M059J (cell line): Measurements from ENCODE around the gene PROZ. TPM values are rescaled to one million over a fixed set of nuclear protein-coding genes. Genes with fewer than 3 reads are reported as not detected.

ENCODE experiments used
- DNase-seq: peaks from one replicate; pipeline ENCODE4 v3.0.0-alpha.2; 2012; ENCODE audit warnings: low read depth
- total RNA-seq: library from RNA; depleted of rRNA; stranded (reverse); fragments of >200 nt; shearing (Covaris generic); gene quantifications from 2 replicates; pipeline ENCODE4 v1.2.3, GENCODE V29; 2014

Gene PROZ
- total RNA-seq, 1 experiment from 2014 or later = not detected

GRCh38 chr13:113119822-113120189 lies 38.6 kb upstream of the PROZ start:
- DNase-seq = no peak

- DNase-seq = no peak
These were observed 37.9 kb upstream of the PROZ start for GRCh38 chr13:113120300-113121182.

GRCh38 chr13:113121183-113121927 lies 37.1 kb upstream of the PROZ start:
- no peak for DNase-seq

DNA sequence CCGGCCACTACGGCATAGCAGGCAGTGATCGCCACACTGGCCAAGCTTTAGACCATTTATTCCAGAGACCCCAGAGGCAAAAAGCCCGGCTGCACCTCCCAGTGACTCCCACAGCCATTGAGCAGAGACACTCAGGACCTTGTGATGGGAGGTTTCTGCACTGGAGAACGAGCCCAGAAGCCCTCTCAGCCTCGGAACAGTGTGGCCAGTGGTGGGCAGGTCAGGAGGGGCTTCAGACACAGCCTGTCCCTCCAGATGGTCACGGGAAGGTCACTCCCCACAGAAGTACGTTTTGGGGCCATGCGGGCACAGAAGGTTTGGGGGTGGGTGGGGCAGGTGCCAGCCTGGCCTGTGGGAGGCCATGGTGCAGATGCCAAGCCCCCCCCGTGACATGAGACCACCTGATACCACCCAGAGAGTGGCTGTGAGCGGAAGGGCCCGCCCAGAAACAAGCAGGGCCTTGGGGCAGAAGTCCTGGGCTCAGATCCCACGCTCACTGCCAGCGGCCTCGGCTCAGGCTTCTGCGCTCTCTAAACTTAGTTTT lies 36.4 kb upstream of the PROZ start:
- no peak for DNase-seq

DNA sequence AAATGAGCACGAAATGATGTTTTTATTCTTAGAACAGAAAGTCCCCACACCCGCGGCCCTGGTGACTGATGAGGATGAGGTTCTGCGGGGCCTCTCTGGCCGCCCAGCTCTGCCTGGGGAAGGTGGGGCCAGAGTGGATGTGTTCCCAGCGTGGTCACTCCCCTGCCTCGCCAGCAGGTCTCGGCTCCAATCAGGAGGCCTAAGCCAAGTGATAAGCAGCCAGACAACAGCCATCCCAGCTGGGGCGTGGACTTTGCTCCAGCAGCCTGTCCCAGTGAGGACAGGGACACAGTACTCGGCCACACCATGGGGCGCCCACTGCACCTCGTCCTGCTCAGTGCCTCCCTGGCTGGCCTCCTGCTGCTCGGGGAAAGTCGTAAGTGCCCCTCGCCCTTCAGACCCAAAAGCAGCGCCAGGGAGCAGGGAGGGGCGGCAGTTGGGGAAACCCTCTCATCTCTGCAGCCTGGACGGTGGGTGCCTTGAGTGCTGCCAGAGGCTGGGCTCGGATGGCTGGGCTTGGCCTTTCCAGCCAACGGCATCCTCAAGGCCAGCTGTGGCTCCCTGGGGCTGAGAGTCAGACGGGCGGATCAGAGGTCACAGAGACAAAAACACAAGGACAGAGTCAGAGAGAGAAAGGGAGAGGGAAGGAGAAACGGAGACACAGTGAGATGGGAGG lies 35.8 kb upstream of the PROZ start, which contains the start of gene F10:
Gene F10, plus strand, starts transcription at position 250 of the 676 bp plus-strand sequence. Its CDS starts 57 bp downstream, at position 307.
- DNase-seq = no peak

GRCh38 chr13:113123226-113124201 lies 34.9 kb upstream of the PROZ start:
- no peak for DNase-seq

DNA sequence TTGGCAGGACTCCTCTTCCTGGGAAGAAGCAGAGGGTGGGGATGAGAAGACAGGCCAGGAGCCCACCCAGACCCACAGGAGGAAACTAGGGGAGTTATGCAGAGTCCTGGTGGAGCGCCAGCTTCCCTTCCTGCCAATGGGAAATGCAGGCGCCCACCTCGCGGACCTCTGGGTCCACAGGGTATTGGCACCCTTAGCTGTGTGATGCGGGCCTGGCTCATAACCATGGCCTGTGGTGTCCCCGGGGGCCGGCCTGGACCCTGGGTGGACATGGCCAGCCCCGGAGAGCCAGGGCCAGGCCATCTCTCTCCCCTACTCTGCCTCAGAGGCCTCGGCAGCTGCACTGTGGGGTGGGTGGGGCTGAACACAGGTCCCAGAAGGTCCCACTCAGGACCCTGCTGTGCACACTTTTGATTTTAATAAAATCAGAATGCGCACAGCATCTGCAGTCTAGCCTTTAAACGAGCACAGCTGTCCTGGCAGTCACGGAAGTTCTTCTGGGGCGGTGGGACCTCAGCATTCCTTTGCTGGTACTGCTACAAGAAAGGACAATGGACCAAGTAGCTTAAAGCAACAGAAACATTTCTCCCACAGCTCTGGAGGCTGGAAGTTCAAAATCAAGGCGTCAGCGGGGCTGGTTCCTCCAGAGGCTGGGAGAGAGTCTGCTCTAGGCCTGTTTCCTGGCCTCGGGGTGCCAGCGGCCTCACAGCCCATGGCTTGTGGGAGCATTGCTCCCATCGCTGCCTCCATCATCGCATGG lies 34.1 kb upstream of the PROZ start:
- no peak for DNase-seq

DNA sequence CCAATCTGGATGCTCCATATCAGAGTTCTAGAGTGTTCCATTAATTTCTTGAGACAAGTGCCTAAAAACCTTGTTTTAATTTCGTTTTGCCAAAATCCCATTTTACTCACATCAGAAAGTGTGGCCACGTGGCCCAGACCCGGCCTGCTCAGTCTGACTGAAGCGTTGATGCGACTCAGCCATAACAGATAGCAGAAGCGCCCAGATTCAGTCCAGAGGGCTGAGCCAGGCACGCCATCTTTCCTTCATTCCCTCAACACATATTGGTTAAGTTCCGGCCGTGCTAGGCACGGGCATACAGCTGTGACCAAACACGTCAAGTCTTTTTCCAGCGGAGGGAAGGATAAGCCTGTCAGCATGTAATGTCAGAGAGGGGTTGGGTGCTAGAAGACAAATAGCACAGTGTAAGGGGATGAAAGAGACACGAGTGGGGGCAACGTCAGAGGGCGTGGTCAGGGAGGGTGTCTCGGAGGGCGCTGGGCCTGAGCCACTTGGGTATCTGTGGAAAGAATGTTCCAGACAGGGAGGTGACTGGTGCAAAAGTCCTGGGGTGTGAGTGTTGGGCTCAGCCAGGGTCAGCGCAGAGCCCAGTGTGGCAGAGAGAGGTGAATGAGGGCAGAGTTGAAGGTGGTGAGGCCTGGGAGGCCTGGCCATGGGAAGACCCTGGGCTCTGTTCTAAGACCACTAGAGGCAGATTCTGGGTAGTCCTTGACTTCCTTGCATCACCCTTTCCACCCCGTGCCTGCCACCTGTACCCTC lies 32.8 kb upstream of the PROZ start:
- no peak for DNase-seq

DNA sequence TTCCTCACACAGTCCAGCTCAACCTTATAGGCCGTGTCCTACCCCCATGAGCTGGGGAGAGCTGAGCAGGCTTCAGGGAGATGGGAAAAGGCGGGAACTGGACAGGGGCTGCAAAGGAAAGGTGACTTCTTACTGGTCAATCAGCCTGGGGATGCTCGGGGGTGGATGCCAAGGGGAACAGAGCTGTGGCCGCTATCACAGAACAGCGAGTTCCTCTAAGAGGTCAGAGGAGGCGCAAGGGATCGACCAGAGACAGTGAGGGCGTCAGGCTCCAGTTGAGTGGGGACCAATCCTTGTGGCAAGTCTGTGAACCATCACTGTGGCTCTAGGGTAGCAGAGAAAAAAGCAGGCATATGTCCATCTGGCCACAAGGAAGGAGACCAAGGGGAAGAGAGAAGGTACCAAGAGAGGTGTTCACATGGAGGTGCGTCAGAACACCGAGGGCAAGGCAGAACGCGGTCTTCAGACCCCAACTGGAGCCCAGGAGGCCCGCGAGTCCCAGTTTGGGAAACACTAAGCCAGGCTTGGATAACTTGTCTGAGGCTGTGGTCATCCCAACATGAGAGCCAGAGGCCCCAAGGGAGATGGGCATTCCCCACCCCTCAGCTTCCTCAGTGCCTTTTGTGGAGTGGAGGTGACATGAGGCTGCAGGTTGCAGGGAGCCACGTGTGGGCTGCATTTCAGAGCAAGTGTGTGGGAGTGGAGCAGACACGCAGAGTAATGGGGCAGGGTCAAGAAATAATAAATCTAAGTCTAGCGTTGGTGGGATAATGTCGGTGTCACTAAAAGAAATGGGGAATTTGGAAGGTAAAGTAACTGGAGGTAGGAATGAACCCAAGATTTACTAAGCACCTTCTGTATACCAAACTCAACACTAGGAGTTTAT lies 31.9 kb upstream of the PROZ start:
- no peak for DNase-seq

DNA sequence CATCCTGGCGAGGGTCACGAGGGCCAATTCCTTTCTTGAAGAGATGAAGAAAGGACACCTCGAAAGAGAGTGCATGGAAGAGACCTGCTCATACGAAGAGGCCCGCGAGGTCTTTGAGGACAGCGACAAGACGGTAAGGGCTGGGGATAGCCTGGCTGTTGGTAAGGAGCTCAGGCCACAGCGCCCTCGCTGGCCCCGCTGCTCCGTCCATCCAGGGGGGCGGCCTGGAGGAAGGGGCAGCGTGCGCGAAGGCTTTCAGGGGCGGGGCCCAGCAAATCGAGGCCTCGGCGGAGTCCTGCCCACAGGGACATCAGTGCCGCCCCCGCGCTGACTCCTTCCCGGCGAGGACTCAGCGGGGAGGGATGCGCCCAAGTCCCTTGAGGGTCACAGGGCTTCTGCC lies 29.0 kb upstream of the PROZ start:
- no peak for DNase-seq

- no peak for DNase-seq
These were observed 28.3 kb upstream of the PROZ start for GRCh38 chr13:113129921-113130750.

GRCh38 chr13:113135281-113135760 lies 23.1 kb upstream of the PROZ start:
- no peak for DNase-seq

DNA sequence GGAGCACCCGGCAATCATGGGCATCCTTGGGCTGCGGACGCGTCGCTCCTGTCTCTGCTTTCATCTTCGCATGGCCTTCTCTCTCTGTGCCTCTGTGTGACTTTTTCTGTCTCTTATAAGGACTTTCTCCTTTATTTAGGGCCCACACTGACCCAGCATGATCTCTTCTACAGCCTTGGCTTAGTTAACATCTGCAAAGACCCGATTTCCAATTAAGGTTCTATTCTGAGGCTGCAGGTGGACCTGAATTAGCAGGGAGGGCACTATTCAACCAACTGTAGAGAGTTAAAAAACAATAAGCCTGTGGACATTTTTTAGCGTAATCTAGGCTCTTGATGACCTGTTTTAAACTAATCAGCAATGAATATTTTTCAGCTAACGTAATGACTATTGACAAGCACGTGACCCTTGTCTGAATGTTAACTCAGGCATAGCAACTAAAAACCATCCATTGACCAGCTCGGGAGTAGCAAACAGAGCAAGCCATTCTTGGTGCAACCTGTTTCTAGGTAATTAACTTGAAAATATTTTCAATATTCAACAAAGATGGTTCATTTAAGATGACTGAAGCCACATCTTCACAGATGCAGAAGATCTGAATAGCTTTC lies 20.7 kb upstream of the PROZ start:
- DNase-seq = peak; percentile 9

DNA sequence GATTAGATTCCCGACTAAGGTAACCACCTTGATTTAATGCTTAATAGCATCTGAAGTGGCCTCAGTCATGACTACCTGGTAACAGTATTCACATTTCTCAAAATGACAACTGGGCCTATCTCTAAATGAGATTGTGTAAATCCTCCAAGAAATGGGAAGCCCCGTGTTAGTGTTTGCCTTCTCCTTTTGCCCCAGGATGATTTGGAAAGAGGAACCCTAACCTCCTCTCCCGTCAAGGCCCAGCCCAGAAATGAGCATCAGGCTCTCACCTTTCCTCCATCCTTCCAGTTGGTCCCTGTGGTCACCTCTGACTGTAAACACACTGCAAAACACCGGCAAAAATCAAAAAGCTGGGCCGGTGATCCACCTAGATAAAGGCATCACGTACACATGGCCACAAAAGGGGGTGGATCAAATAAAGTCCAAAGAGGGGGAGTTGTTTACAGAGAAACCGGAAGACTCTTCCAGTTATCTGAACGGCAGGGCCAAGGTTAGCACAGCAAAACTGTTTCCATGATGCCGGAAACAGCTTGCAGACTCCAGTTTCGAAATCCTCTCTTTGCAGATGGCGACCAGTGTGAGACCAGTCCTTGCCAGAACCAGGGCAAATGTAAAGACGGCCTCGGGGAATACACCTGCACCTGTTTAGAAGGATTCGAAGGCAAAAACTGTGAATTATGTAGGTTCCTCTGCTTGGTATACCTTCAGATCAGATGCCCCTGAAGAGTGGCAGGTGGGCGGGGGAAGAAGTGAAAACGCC lies 19.5 kb upstream of the PROZ start:
- DNase-seq = no peak

DNA sequence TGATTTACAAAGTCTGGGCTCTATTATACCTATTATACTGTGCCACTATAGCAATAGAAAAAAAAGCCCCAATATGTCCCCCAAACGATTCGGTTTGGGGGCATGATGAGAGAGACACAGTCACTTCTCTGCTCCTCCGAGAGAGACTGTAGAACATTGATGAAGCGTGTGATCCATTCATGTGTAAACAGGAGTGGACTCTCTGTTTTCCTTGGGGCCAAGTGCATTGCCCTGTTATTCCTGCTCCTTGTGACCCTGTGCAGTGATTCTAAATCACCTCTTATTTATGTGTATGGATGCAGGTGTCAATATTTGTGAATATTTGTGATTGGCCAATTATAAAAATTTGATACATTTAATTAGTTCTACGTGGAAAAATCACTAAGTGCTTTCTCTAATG lies 18.9 kb upstream of the PROZ start:
- DNase-seq = no peak
